ENCODE results near the gene AKAP6.

The AKAP6 gene

GRCh38 chr14:32306549-32306948 is 22.5 kb upstream of the AKAP6 start:
- ChIA-PET POLR2A (ENCODE audit: low non-redundant PET) (no interaction called here), CTCF (no interaction called here)
- TF ChIP-seq CTCF (conservative IDR thresholded peaks at IDR 0.05; ENCODE audit: low read depth) = no peak
- H3K27ac ChIP-seq = no peak overlapping the region
- DNase-seq (ENCODE audit: low spot score) = peak; percentile 5

- CTCF ChIA-PET = interaction anchor here (0.6 kb wide), 1 partner anchor 76 kb away, joined by 3 read pairs; no protein-coding TSS in a partner anchor
- POLR2A ChIA-PET (ENCODE audit: low non-redundant PET) = no interaction called here
- H3K27ac ChIP-seq = peak overlapping the region; percentile 64
- TF ChIP-seq CTCF (conservative IDR thresholded peaks at IDR 0.05; ENCODE audit: low read depth) = no peak
- DNase-seq (ENCODE audit: low spot score) = no peak
Measured at GRCh38 chr14:32307881-32308582, 21.1 kb upstream of the AKAP6 start.

- ChIA-PET POLR2A (ENCODE audit: low non-redundant PET) (no interaction called here), CTCF (interaction anchor here (0.6 kb wide), 1 partner anchor 438 kb away, joined by 3 read pairs; no protein-coding TSS in a partner anchor)
- no peak overlapping the region for H3K27ac ChIP-seq
- no peak for TF ChIP-seq CTCF (conservative IDR thresholded peaks at IDR 0.05; ENCODE audit: low read depth)
- no peak for DNase-seq (ENCODE audit: low spot score)
Measured at GRCh38 chr14:32310876-32311275, 18.2 kb upstream of the AKAP6 start.

GRCh38 chr14:32311294-32312009 is 17.6 kb upstream of the AKAP6 start:
- TF ChIP-seq CTCF (conservative IDR thresholded peaks at IDR 0.05; ENCODE audit: low read depth) = no peak
- peak overlapping the region; percentile 53; the same call in 1 of the 2 replicates for H3K27ac ChIP-seq
- CTCF ChIA-PET = interaction anchor here (0.6 kb wide), 2 partner anchors 213 to 438 kb away, joined by 3 to 4 read pairs; no protein-coding TSS in a partner anchor
- POLR2A ChIA-PET (ENCODE audit: low non-redundant PET) = no interaction called here
- no peak for DNase-seq (ENCODE audit: low spot score)

- DNase-seq (ENCODE audit: low spot score) = no peak
- ChIA-PET CTCF (no interaction called here), POLR2A (ENCODE audit: low non-redundant PET) (no interaction called here)
- no peak for TF ChIP-seq CTCF (conservative IDR thresholded peaks at IDR 0.05; ENCODE audit: low read depth)
- peak overlapping the region; percentile 53; the same call in 1 of the 2 replicates for H3K27ac ChIP-seq
Measured at GRCh38 chr14:32312010-32312331, 17.1 kb upstream of the AKAP6 start.

GRCh38 chr14:32313844-32314376 is 15.2 kb upstream of the AKAP6 start:
- no peak for DNase-seq (ENCODE audit: low spot score)
- no peak overlapping the region for H3K27ac ChIP-seq
- ChIA-PET POLR2A (ENCODE audit: low non-redundant PET) (no interaction called here), CTCF (no interaction called here)
- TF ChIP-seq CTCF (conservative IDR thresholded peaks at IDR 0.05; ENCODE audit: low read depth) = no peak
